NCI-H2029 (cell line): ENCODE measurements around the gene GEMIN7.

Experiments used
- DNase-seq: peaks from one replicate; lab custom pipeline; 2025; lab: John Stamatoyannopoulos, UW

Gene GEMIN7

DNA sequence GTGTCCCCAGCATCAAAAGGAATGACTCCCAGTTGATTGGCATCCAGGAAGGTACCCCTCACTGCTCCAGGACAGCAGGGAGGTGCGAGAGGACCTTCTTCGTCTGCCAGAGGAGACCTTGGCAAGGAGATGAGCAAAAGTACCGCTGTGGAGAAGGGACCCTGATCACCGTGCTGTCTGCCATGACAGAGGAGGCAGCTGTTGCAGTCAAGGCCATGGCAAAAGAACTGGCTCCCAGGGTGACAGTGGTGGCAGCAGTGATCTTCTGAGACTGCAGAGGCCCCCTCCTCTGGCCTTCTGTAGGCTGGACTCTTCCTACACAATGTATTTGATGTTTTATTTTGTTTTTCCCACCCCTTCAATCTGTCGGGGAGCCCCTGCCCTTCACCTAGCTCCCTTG is 49.7 kb downstream of the GEMIN7 start:
- no peak for DNase-seq

GRCh38 chr19:45130236-45130635 is 51.2 kb downstream of the GEMIN7 start:
- no peak for DNase-seq

DNA sequence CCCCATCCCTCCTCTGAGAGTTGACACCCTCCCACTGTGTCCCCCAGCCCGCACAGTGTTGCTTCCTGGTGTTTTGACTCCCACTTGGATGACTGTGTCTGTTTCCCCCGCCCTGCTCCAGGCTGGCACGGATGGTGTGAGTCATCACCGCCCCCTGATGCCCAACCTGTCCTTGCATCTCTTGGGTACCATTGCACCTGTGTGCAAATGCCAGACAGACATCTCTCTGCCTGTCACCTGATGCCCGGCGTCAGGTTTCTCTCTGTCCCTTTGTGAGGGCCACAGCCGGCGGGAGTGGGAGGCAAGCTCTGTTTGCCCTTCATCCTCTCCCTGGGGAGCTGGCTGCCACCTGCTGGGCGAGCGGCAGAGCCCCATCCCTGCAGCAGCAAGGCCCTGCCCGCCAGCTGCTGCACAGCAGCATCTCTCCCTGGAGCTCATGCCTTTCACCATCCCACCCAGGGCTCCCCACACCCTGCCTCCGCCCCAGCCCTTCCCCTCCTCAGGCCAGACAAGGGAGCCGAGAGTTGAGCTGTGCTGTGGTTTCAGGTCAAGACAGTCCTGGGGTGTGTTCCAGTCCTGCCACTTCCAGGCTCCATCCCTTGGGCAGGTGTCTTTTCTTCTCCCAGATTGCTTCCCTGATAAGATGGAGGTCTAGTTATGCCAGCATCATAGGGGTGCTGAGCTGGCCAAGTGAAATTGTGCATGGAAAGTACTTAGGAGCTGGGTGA is 52.0 kb downstream of the GEMIN7 start:
- DNase-seq: peak; percentile 96

DNA sequence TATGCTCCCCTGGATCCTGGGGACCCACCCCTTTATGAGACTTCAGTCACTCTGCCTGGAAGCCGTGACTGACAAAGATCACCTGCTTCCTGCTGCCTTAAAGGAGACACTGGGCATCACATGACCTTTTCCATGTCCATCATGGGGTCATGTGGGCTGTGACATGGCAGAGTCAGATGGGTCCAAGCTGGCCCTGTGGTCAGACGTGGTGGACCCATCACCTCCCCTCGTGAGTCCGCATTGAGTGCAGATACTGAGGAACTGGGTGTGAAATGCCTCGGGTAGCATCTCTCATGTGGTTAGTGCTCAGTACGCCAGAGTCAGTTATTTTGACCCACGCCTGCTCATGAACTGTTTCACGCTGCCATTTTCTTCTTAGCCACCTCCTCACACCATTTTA is 54.6 kb downstream of the GEMIN7 start:
- no peak for DNase-seq

GRCh38 chr19:45135176-45135885 is 56.3 kb downstream of the GEMIN7 start:
- DNase-seq: no peak

GRCh38 chr19:45136507-45137178 is 57.6 kb downstream of the GEMIN7 start:
- DNase-seq: no peak

DNA sequence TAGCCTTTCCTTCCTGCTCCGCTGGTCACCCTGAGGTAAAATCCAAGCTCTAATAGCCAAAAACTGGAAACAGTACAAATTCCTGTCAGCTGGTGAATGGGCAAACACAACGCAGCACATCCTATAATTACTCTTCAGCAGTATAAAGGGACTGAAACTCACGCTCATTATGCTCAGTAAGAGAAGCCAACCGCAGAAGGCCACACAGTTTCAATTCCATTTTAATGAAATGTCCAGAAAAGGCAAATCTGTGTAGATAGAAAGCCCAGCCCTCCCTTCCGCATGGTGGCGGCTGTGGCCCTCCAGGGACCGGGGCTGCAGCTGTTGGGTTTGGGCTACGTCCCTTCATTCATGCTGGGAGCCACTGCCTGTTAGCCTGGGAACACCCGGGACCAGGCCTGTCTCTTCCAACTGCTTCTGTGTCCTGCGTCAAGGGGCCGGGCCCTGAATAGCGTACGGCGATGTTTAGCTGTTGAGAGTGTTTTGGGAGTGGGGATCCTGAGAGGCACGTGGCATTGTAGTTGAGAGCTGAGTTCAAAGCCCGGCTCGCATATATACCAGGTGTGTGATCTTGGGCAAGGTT is 58.2 kb downstream of the GEMIN7 start:
- DNase-seq: no peak

DNA sequence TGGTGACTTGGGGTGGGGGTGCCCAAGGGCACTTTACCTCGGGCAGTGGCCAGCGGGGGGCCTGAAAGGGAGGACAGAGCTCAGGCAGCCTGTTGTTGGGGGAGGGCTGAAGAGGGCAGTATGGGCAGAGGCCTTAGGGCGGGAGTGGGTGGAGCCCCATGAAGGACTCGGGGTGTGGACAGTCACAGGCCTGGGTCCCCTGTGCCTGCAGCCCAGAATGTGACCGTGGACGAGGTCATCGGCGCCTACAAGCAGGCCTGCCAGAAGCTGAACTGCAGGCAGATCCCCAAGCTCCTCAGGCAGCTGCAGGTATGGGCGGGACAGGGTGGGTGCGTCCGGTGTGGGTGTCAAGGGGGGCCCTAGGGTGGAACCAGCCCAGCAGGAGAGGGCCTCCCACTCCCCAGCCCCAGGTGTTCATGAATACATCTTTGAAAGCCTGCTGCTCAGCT is 59.3 kb downstream of the GEMIN7 start:
- no peak for DNase-seq

GRCh38 chr19:45139286-45140143 is 60.5 kb downstream of the GEMIN7 start:
- DNase-seq: no peak

- no peak for DNase-seq
These were observed 61.1 kb downstream of the GEMIN7 start for GRCh38 chr19:45140144-45140503.

- no peak for DNase-seq
These were observed 61.5 kb downstream of the GEMIN7 start for GRCh38 chr19:45140533-45140932.
